PC-3 (cell line): ENCODE data around the gene YAE1. TPM values are rescaled to one million over a fixed set of nuclear protein-coding genes. Genes with fewer than 3 reads are reported as not detected.

Experiments used
- ATAC-seq: fragments of 200-7000 bp; cut with Tn5 transposase; 2 replicates; pipeline ENCODE4 v1.9.1; 2020; ENCODE audit warnings: mild to moderate bottlenecking, moderate library complexity
- BruUV-seq: library from RNA; stranded (reverse); fragments of 400-500 nt; replicated peaks from 2 replicates; lab custom pipeline; 2021; lab: Mats Ljungman, UMichigan
- CTCF ChIA-PET: fragments of 300-600 bp; sonication (Branson Sonifier 250); formaldehyde crosslinking; loops from one replicate; lab custom pipeline; 2022; ENCODE audit warnings: antibody characterized with exemption; lab: Charles Lee
- POLR2A ChIA-PET: fragments of 300-600 bp; sonication (Branson Sonifier 250); formaldehyde crosslinking; loops from one replicate; lab custom pipeline; 2022; ENCODE audit warnings: antibody characterized with exemption; ENCODE audit not compliant: unreplicated experiment; lab: Charles Lee
- DNase-seq: peaks from one replicate; pipeline ENCODE4 v3.0.0-alpha.2; 2015
- H2AFZ ChIP-seq: fragments of 300-600 bp; sonication (generic); 2 replicates; pipeline ENCODE4 v1.6.0; 2016; ENCODE audit warnings: antibody characterized with exemption, low read length
- H3F3A ChIP-seq: fragments of 300-600 bp; sonication (generic); one replicate; pipeline ENCODE4 v1.6.0; 2017; ENCODE audit warnings: antibody characterized with exemption, low read length, control low read depth, mild to moderate bottlenecking; ENCODE audit not compliant: unreplicated experiment
- H3K27ac ChIP-seq: fragments of 300-600 bp; sonication (generic); 2 replicates; pipeline ENCODE4 v1.5.1; 2016; ENCODE audit warnings: mild to moderate bottlenecking, low read length
- H3K27me3 ChIP-seq: fragments of 300-600 bp; sonication (generic); 2 replicates; pipeline ENCODE4 v1.6.1; 2016; ENCODE audit warnings: low read length, mixed read lengths
- H3K36me3 ChIP-seq: fragments of 300-600 bp; sonication (generic); 2 replicates; pipeline ENCODE4 v1.6.1; 2016; ENCODE audit warnings: low read depth, mixed run types, low read length, mixed read lengths
- H3K4me1 ChIP-seq: fragments of 300-600 bp; sonication (generic); 2 replicates; pipeline ENCODE4 v1.5.1; 2016; ENCODE audit warnings: low read length; ENCODE audit not compliant: insufficient read depth
- H3K4me2 ChIP-seq: fragments of 300-600 bp; sonication (generic); 2 replicates; pipeline ENCODE4 v1.6.0; 2016; ENCODE audit warnings: low read length
- H3K4me3 ChIP-seq: fragments of 300-600 bp; sonication (generic); 2 replicates; pipeline ENCODE4 v1.5.1; 2016; ENCODE audit warnings: mild to moderate bottlenecking, low read length, mixed read lengths
- H3K79me2 ChIP-seq: fragments of 300-600 bp; sonication (generic); 2 replicates; pipeline ENCODE4 v1.6.1; 2017; ENCODE audit warnings: low read length, mixed read lengths
- H3K9ac ChIP-seq: fragments of 300-600 bp; sonication (generic); 2 replicates; pipeline ENCODE4 v1.6.0; 2016; ENCODE audit warnings: mild to moderate bottlenecking, low read length
- H3K9me2 ChIP-seq: fragments of 300-600 bp; sonication (generic); replicated peaks from 2 replicates; pipeline ENCODE4 v1.6.1; 2016; ENCODE audit warnings: mixed run types, low read length, mixed read lengths
- H3K9me3 ChIP-seq: fragments of 300-600 bp; sonication (generic); 2 replicates; pipeline ENCODE4 v1.6.1; 2016; ENCODE audit warnings: low read length, mixed read lengths
- H4K20me1 ChIP-seq: fragments of 300-600 bp; sonication (generic); 2 replicates; pipeline ENCODE4 v1.6.1; 2016; ENCODE audit warnings: low read length, mixed read lengths
- CTCF ChIP-seq: fragments of 300-600 bp; sonication (generic); conservative IDR thresholded peaks from 2 replicates; pipeline ENCODE4 v1.5.1; 2017; ENCODE audit warnings: antibody characterized with exemption, low read depth, mild to moderate bottlenecking, low read length
- EZH2 ChIP-seq: fragments of 300-600 bp; sonication (generic); IDR thresholded peaks from one replicate; pipeline ENCODE4 v1.6.1; 2017; ENCODE audit warnings: antibody characterized with exemption, mild to moderate bottlenecking, low read length; ENCODE audit not compliant: unreplicated experiment
- EZH2phosphoT487 ChIP-seq: fragments of 300-600 bp; sonication (generic); IDR thresholded peaks from 2 replicates; pipeline ENCODE4 v1.6.1; 2018; ENCODE audit warnings: mild to moderate bottlenecking, antibody characterized with exemption, low read length, borderline replicate concordance
- intact Hi-C: fragments of 100-400 bp; cut with micrococcal nuclease; formaldehyde crosslinking; loops from 2 replicates; pipeline ENCODE4 v1.9.0; 2023
- total RNA-seq: library from RNA; depleted of rRNA; stranded (reverse); fragments of >200 nt; gene quantifications from 2 replicates; pipeline ENCODE4 v1.2.3, GENCODE V29; 2014

YAE1 gene
- total RNA-seq, 1 experiment from 2014 or later = 23.6 TPM

- TF ChIP-seq EZH2phosphoT487 = no peak
- no peak for TF ChIP-seq CTCF
- TF ChIP-seq EZH2 = no peak
- ChIA-PET POLR2A (no interaction called here), CTCF (no interaction called here)
- Histone ChIP-seq H3K9me3 (no peaks in the 10 kb centered on the region), H3K27ac (no peak overlapping the region), H3F3A (no peaks in the 10 kb centered on the region), H3K27me3 (no peaks in the 10 kb centered on the region), H3K9ac (no peak overlapping the region), H3K36me3 (no peaks in the 10 kb centered on the region), H3K79me2 (no peaks in the 10 kb centered on the region), H3K4me1 (peaks cover 4% of the 10 kb centered on the region; the same call in 1 of the 2 replicates), H4K20me1 (no peaks in the 10 kb centered on the region), H3K4me2 (no peak overlapping the region), H3K4me3 (no peak overlapping the region), H2AFZ (no peak overlapping the region), H3K9me2 (no peaks in the 10 kb centered on the region)
- DNase-seq (peak; percentile 6), ATAC-seq (no peak)
- BruUV-seq = no TSS peak
- intact Hi-C loops = no loop called here
These were observed 5.8 kb upstream of the YAE1 start for GRCh38 chr7:39560408-39560807.

GRCh38 chr7:39560997-39561396 lies 5.2 kb upstream of the YAE1 start:
- ChIA-PET CTCF (no interaction called here), POLR2A (no interaction called here)
- Histone ChIP-seq H3K4me1 (peaks cover 4% of the 10 kb centered on the region; the same call in 1 of the 2 replicates), H3F3A (no peaks in the 10 kb centered on the region), H3K79me2 (no peaks in the 10 kb centered on the region), H3K4me2 (no peak overlapping the region), H2AFZ (no peak overlapping the region), H3K9ac (no peak overlapping the region), H3K27me3 (no peaks in the 10 kb centered on the region), H3K9me2 (no peaks in the 10 kb centered on the region), H3K9me3 (no peaks in the 10 kb centered on the region), H3K36me3 (no peaks in the 10 kb centered on the region), H3K4me3 (no peak overlapping the region), H4K20me1 (no peaks in the 10 kb centered on the region), H3K27ac (no peak overlapping the region)
- DNase-seq = no peak
- BruUV-seq = no TSS peak
- TF ChIP-seq EZH2phosphoT487 (no peak), CTCF (no peak), EZH2 (no peak)
- intact Hi-C loops = no loop called here
- ATAC-seq = no peak

GRCh38 chr7:39565538-39565937 lies 666 bp upstream of the YAE1 start:
- Histone ChIP-seq H3K36me3 (no peaks in the 10 kb centered on the region), H3K4me3 (peak overlapping the region; percentile 97), H4K20me1 (no peaks in the 10 kb centered on the region; the same call in 1 of the 2 replicates), H2AFZ (peak overlapping the region; percentile 97), H3K79me2 (peaks cover 18% of the 10 kb centered on the region), H3K9me3 (no peaks in the 10 kb centered on the region), H3K27ac (peak overlapping the region; percentile 99), H3K27me3 (no peaks in the 10 kb centered on the region), H3K4me1 (peaks cover 13% of the 10 kb centered on the region), H3K9ac (peak overlapping the region; percentile 99), H3K9me2 (no peaks in the 10 kb centered on the region), H3K4me2 (peak overlapping the region; percentile 99), H3F3A (no peaks in the 10 kb centered on the region)
- ChIA-PET CTCF (no interaction called here), POLR2A (no interaction called here)
- TF ChIP-seq EZH2phosphoT487 = no peak
- no peak for TF ChIP-seq EZH2
- no peak for TF ChIP-seq CTCF
- intact Hi-C loops = no loop called here
- DNase-seq (peak; percentile 78), ATAC-seq (peak; percentile 82)
- BruUV-seq = TSS peak; percentile 94
